A204.1 (cell line): ENCODE measurements around the gene TNFAIP8L2.
A peak's percentile ranks its signal among the peaks of the same experiment; 100 is the strongest.
"Not testable (repeated sequence)": the region's sequence is repeated elsewhere in the genome, so short reads cannot be mapped to it uniquely, and the experiment has no call there.

Experiments used
- FAIRE-seq: peaks from 2 replicates; lab custom pipeline; 2012; peaks lifted over from hg19 to GRCh38; lab: Jason Lieb, UNC

TNFAIP8L2 gene

GRCh38 chr1:151192047-151192446 lies 35.6 kb downstream of the TNFAIP8L2 start:
- FAIRE-seq: no peak

- no peak for FAIRE-seq
Observed at GRCh38 chr1:151193304-151193703, 36.9 kb downstream of the TNFAIP8L2 start.

- no peak for FAIRE-seq
Observed at GRCh38 chr1:151193856-151194255, 37.4 kb downstream of the TNFAIP8L2 start.

DNA sequence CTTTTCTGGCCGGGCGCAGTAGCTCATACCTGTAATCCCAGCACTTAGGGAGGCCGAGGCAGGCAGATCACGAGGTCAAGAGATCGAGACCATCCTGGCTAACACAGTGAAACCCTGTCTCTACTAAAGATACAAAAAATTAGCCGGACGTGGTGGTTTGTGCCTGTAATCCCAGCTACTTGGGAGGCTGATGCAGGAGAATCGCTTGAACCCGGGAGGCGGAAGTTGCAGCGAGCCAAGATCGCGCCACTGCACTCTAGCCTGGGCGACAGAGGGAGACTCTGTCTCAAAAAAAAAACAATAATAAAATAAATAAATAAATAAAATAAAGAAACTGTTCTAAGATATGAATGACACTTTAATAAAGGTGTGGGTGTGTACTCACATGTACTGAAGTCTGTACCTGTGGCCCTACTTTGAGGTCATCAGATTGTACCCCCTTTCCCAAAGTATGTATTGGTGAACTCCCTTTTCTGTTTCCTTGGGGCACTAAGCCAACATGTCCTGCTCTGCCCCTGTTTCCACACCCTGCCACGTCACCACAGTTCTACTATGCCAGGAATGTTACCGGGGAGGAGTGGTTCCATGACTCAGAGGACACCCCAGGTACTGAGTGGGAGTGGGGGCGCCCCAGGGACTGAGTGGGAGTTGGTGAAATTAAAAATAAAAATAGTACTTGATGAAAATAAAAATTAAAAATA lies 38.6 kb downstream of the TNFAIP8L2 start:
- FAIRE-seq: peak; percentile 34

GRCh38 chr1:151196292-151196800 lies 39.9 kb downstream of the TNFAIP8L2 start:
- peak; percentile 83 for FAIRE-seq

GRCh38 chr1:151197863-151198253 lies 41.4 kb downstream of the TNFAIP8L2 start:
- FAIRE-seq: no peak

- FAIRE-seq: peak; percentile 90
Observed at GRCh38 chr1:151198254-151199127, 42.0 kb downstream of the TNFAIP8L2 start, which contains the start of gene PIP5K1A. PIP5K1A (plus strand) TSS chr1:151198552; CDS start chr1:151198997, 445 bp downstream.

GRCh38 chr1:151199873-151200581 lies 43.6 kb downstream of the TNFAIP8L2 start:
- FAIRE-seq: no peak

- not testable (repeated sequence) for FAIRE-seq
Observed at GRCh38 chr1:151205381-151205965, 49.0 kb downstream of the TNFAIP8L2 start.
